GM12878 (cell line): ENCODE data around the gene CAMK2D. TPM values are rescaled to one million over a fixed set of nuclear protein-coding genes. Genes with fewer than 3 reads are reported as not detected.

Experiments used
- BACH1 ChIP-seq: fragments of 450-650 bp; IDR thresholded peaks from 2 replicates; pipeline ENCODE4 v1.6.1; 2017; ENCODE audit warnings: mild to moderate bottlenecking, borderline replicate concordance
- BHLHE40 ChIP-seq, 2 experiments: fragments of 450-650 bp in 1 of 2; IDR thresholded peaks; 2 replicates each; pipeline ENCODE4 v1.6.1; 2011 to 2017; ENCODE audit warnings: low read depth in 2 of 2, borderline replicate concordance in 1 of 2, improper control_type of control experiment in 1 of 2, low read length in 1 of 2, mild to moderate bottlenecking in 1 of 2
- E2F4 ChIP-seq: IDR thresholded peaks from 2 replicates; pipeline ENCODE4 v1.6.1; 2012; ENCODE audit warnings: low read depth, low read length, improper control_type of control experiment
- E4F1 ChIP-seq: fragments of 450-650 bp; IDR thresholded peaks from 2 replicates; pipeline ENCODE4 v1.6.1; 2018; ENCODE audit warnings: borderline replicate concordance, mild to moderate bottlenecking; ENCODE audit not compliant: partially characterized antibody
- ELK1 ChIP-seq: IDR thresholded peaks from 2 replicates; pipeline ENCODE4 v1.6.1; 2012; ENCODE audit warnings: low read depth, low read length, improper control_type of control experiment
- ETV6 ChIP-seq, 2 experiments: fragments of 450-650 bp in 1 of 2; IDR thresholded peaks in 1 of 2; conservative IDR thresholded peaks in 1 of 2; 2 replicates each; pipeline ENCODE4 v1.6.1; 2014; ENCODE audit warnings: antibody characterized with exemption in 1 of 2, borderline replicate concordance in 1 of 2, low read depth in 1 of 2, mild to moderate bottlenecking in 1 of 2, moderate library complexity in 1 of 2
- MEF2A ChIP-seq: IDR thresholded peaks from 2 replicates; pipeline ENCODE4 v1.6.1; 2011; ENCODE audit warnings: low read depth, mild to moderate bottlenecking, low read length, moderate library complexity; ENCODE audit not compliant: insufficient read depth
- MEF2B ChIP-seq: fragments of 450-650 bp; IDR thresholded peaks from 2 replicates; pipeline ENCODE4 v1.6.1; 2018; ENCODE audit warnings: mild to moderate bottlenecking, moderate library complexity; ENCODE audit not compliant: partially characterized antibody, poor library complexity, severe bottlenecking
- MYC ChIP-seq: IDR thresholded peaks from 2 replicates; pipeline ENCODE4 v1.6.1; 2011; ENCODE audit warnings: mild to moderate bottlenecking, low read length, moderate library complexity, inconsistent platforms; ENCODE audit not compliant: insufficient read depth, insufficient replicate concordance, insufficient read length, severe bottlenecking
- PKNOX1 ChIP-seq: fragments of 450-650 bp; IDR thresholded peaks from 2 replicates; pipeline ENCODE4 v1.6.1; 2016; ENCODE audit warnings: mild to moderate bottlenecking
- RB1 ChIP-seq: fragments of 450-650 bp; formaldehyde crosslinking; IDR thresholded peaks from 2 replicates; pipeline ENCODE4 v1.6.1; 2017; ENCODE audit warnings: mild to moderate bottlenecking, borderline replicate concordance
- RBBP5 ChIP-seq: fragments of 200-600 bp; sonication (generic); conservative IDR thresholded peaks from 2 replicates; pipeline ENCODE4 v1.6.1; 2016
- RCOR1 ChIP-seq: conservative IDR thresholded peaks from 2 replicates; pipeline ENCODE4 v1.6.1; 2012; ENCODE audit warnings: low read depth, low read length, improper control_type of control experiment
- SMC3 ChIP-seq: IDR thresholded peaks from 2 replicates; pipeline ENCODE4 v1.6.1; 2011; ENCODE audit warnings: low read length, improper control_type of control experiment, borderline replicate concordance
- SPI1 ChIP-seq: IDR thresholded peaks from 2 replicates; pipeline ENCODE4 v1.6.1; 2011; ENCODE audit warnings: low read depth, mild to moderate bottlenecking, low read length, moderate library complexity, borderline replicate concordance; ENCODE audit not compliant: insufficient read depth
- TAF1 ChIP-seq: IDR thresholded peaks from 2 replicates; pipeline ENCODE4 v1.6.1; 2011; ENCODE audit warnings: mild to moderate bottlenecking, low read depth, low read length, borderline replicate concordance
- TARDBP ChIP-seq: IDR thresholded peaks from 2 replicates; pipeline ENCODE4 v1.6.1; 2016; ENCODE audit warnings: borderline replicate concordance
- YY1 ChIP-seq: IDR thresholded peaks from 2 replicates; pipeline ENCODE4 v1.6.1; 2011; ENCODE audit warnings: low read depth, mild to moderate bottlenecking, low read length
- ZNF217 ChIP-seq: fragments of 450-650 bp; IDR thresholded peaks from 2 replicates; pipeline ENCODE4 v1.6.1; 2017; ENCODE audit warnings: antibody characterized with exemption, mild to moderate bottlenecking
- polyA plus RNA-seq, 11 experiments: library from polyadenylated mRNA; depleted of rRNA in 4 of 11; unstranded in 6 of 11; stranded (reverse) in 5 of 11; fragments of >200 nt; fragmentation: Nextera tagmentation in 4 of 11; fragmentation: Illumina TruSeq in 1 of 11; extraction: Ambion mirVana in 4 of 11; extraction: Trizol in 1 of 11; gene quantifications; 1 replicate in 1 of 11; 2 replicates in 10 of 11; pipeline versions ENCODE4 v1.2.1 to v1.2.3, GENCODE V29; 2011 to 2016; ENCODE audit warnings: inconsistent platforms in 2 of 11, missing spikeins in 2 of 11, low read depth in 1 of 11
- total RNA-seq, 4 experiments: library from RNA; depleted of rRNA in 3 of 4; stranded (reverse); fragments of >200 nt in 3 of 4; fragmentation: Illumina TruSeq in 1 of 4; extraction: Trizol in 1 of 4; gene quantifications; 2 replicates each; pipeline versions ENCODE4 v1.2.1 to v1.2.3, GENCODE V29; 2013 to 2021
- TF ChIP-seq, protein P1 (sequence below): fragments of 450-650 bp; IDR thresholded peaks from 2 replicates; pipeline ENCODE4 v1.6.1; 2016; ENCODE audit warnings: mild to moderate bottlenecking
- TF ChIP-seq, protein P2 (sequence below): IDR thresholded peaks from 2 replicates; pipeline ENCODE4 v1.6.1; 2011; ENCODE audit warnings: low read depth, mild to moderate bottlenecking, low read length, moderate library complexity, borderline replicate concordance; ENCODE audit errors: extremely low read depth

Gene CAMK2D
- total and polyA plus RNA-seq, 10 of the 15 experiments (the other 5 are each of a cell fraction or from before 2014, with no cell fraction given): 6.9 to 88.5 (median 12.9) TPM

GRCh38 chr4:113776016-113776415 is 14.5 kb upstream of the CAMK2D start (continued):
- TF ChIP-seq ELK1 (no peak), RBBP5 (no peak), MYC (no peak), SPI1 (peak; percentile 76; the same call in 1 of the 2 replicates), MEF2B (peak; percentile 54), BHLHE40 (IDR thresholded peaks at IDR 0.05; ENCODE audit: borderline replicate concordance in 1 of 2, low read depth in 2 of 2, low read length in 1 of 2) (0 out of 4 replicates have a peak, but pooled peaks of 1 of the 2 experiments have one; percentile 25), BACH1 (peak; percentile 33; the same call in 1 of the 2 replicates), MEF2A (no peak), YY1 (no peak), RB1 (no peak), E2F4 (no peak), E4F1 (no peak), ZNF217 (peak; percentile 87; the same call in 1 of the 2 replicates), PKNOX1 (no peak), RCOR1 (no peak), ETV6 (conservative IDR thresholded peaks at IDR 0.05 in 1 of 2, IDR thresholded peaks at IDR 0.05 in 1 of 2; ENCODE audit: borderline replicate concordance in 1 of 2, low read depth in 1 of 2) (no peak), TARDBP (no peak), SMC3 (0 out of 2 replicates have a peak, but pooled peaks have one; percentile 3), TAF1 (no peak)
- TF ChIP-seq, protein P1, sequence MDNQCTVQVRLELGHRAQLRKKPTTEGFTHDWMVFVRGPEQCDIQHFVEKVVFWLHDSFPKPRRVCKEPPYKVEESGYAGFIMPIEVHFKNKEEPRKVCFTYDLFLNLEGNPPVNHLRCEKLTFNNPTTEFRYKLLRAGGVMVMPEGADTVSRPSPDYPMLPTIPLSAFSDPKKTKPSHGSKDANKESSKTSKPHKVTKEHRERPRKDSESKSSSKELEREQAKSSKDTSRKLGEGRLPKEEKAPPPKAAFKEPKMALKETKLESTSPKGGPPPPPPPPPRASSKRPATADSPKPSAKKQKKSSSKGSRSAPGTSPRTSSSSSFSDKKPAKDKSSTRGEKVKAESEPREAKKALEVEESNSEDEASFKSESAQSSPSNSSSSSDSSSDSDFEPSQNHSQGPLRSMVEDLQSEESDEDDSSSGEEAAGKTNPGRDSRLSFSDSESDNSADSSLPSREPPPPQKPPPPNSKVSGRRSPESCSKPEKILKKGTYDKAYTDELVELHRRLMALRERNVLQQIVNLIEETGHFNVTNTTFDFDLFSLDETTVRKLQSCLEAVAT: peak; percentile 40; the same call in 1 of the 2 replicates
- TF ChIP-seq, protein P2, sequence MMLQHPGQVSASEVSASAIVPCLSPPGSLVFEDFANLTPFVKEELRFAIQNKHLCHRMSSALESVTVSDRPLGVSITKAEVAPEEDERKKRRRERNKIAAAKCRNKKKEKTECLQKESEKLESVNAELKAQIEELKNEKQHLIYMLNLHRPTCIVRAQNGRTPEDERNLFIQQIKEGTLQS: no peak
